K562 (cell line): ENCODE measurements around the gene RHD. TPM values are rescaled to one million over a fixed set of nuclear protein-coding genes. Genes with fewer than 3 reads are reported as not detected.
"Not testable (repeated sequence)": the region's sequence is repeated elsewhere in the genome, so short reads cannot be mapped to it uniquely, and the experiment has no call there.

Experiments
- ATAC-seq: fragments of 200-7000 bp; cut with Tn5 transposase; 3 replicates; pipeline ENCODE4 v1.9.1; 2020; ENCODE audit warnings: moderate library complexity
- BruUV-seq: library from RNA; stranded (reverse); fragments of 400-500 nt; replicated peaks from 2 replicates; lab custom pipeline; 2021; lab: Mats Ljungman, UMichigan
- CTCF ChIA-PET: fragments of 300-600 bp; formaldehyde crosslinking; extraction: SDS; loops from one replicate; lab custom pipeline; 2021; ENCODE audit warnings: low intra/inter-chr PET ratio; lab: Yijun Ruan, JAX
- POLR2A ChIA-PET: fragments of 300-600, 350-650 bp; sonication (Branson Sonifier 250); formaldehyde crosslinking; extraction: SDS; loops from one replicate; lab custom pipeline; 2021; ENCODE audit warnings: antibody characterized with exemption, inconsistent platforms; lab: Yijun Ruan, JAX
- DNase-seq, 4 experiments: peaks; one replicate each; pipeline versions ENCODE4 v3.0.0 to v3.0.0-alpha.2; 2011 to 2018; ENCODE audit warnings: low spot score in 3 of 4, mixed read lengths in 3 of 4; ENCODE audit errors: extremely low read depth in 1 of 4
- FAIRE-seq: peaks from 2 replicates; lab custom pipeline; 2011; peaks lifted over from hg19 to GRCh38; lab: Jason Lieb, UNC
- H2AFZ ChIP-seq: 2 replicates; pipeline ENCODE4 v1.6.0; 2011; ENCODE audit warnings: low read depth, low read length, control low read depth, inconsistent platforms
- H3K27ac ChIP-seq: fragments of 200-600 bp; 3 replicates; pipeline ENCODE4 v1.8.0; 2011; ENCODE audit warnings: low read depth, mild to moderate bottlenecking, control low read depth, inconsistent platforms, low read length, moderate library complexity, mixed read lengths; ENCODE audit errors: extremely low read depth
- H3K27me3 ChIP-seq, 2 experiments: fragments of 300-600 bp in 1 of 2; 2 replicates in 1 of 2; 3 replicates in 1 of 2; pipeline versions ENCODE4 v1.6.0 to v1.8.0; 2011; ENCODE audit warnings: inconsistent platforms in 2 of 2, low read length in 2 of 2, mild to moderate bottlenecking in 1 of 2, mixed read lengths in 1 of 2, moderate library complexity in 1 of 2; ENCODE audit not compliant: control insufficient read depth in 2 of 2, insufficient read depth in 2 of 2
- H3K36me3 ChIP-seq: fragments of 300-600 bp; 3 replicates; pipeline ENCODE4 v1.8.0; 2011; ENCODE audit warnings: mild to moderate bottlenecking, low read length, inconsistent platforms; ENCODE audit not compliant: control insufficient read depth, insufficient read depth
- H3K4me1 ChIP-seq, 2 experiments: fragments of 200-600 bp in 1 of 2; replicated peaks in 1 of 2; 2 replicates in 1 of 2; 3 replicates in 1 of 2; pipeline versions ENCODE4 v1.5.1 to v1.8.0; 2011; ENCODE audit warnings: inconsistent platforms in 2 of 2, low read length in 2 of 2, mild to moderate bottlenecking in 1 of 2, mixed read lengths in 1 of 2, moderate library complexity in 1 of 2; ENCODE audit not compliant: control insufficient read depth in 2 of 2, insufficient read depth in 2 of 2
- H3K4me2 ChIP-seq: 2 replicates; pipeline ENCODE4 v1.6.1; 2011; ENCODE audit warnings: low read length, control low read depth, inconsistent platforms, mixed read lengths; ENCODE audit not compliant: insufficient read depth
- H3K4me3 ChIP-seq: fragments of 200-600 bp; sonication (generic), shearing (Covaris generic); 2 replicates; pipeline ENCODE4 v1.5.1; 2016; ENCODE audit warnings: control low read depth, inconsistent platforms
- H3K79me2 ChIP-seq: fragments of 200-600 bp; 3 replicates; pipeline ENCODE4 v1.8.0; 2011; ENCODE audit warnings: low read length, inconsistent platforms; ENCODE audit not compliant: control insufficient read depth, insufficient read depth
- H3K9ac ChIP-seq, 2 experiments: 2 replicates each; pipeline versions ENCODE4 v1.6.0 to v1.6.1; 2011; ENCODE audit warnings: low read depth in 2 of 2, low read length in 2 of 2, control low read depth in 1 of 2, inconsistent platforms in 1 of 2, mild to moderate bottlenecking in 1 of 2, mixed read lengths in 1 of 2; ENCODE audit not compliant: insufficient read depth in 1 of 2
- H3K9me1 ChIP-seq: one replicate; pipeline ENCODE4 v1.6.0; 2011; ENCODE audit warnings: inconsistent platforms, mild to moderate bottlenecking, low read length, moderate library complexity; ENCODE audit not compliant: control insufficient read depth, insufficient read depth
- H3K9me3 ChIP-seq: replicated peaks from 2 replicates; pipeline ENCODE4 v1.5.1; 2011; ENCODE audit warnings: low read depth, low read length, inconsistent platforms; ENCODE audit not compliant: control insufficient read depth, insufficient read depth
- H4K20me1 ChIP-seq: replicated peaks from 2 replicates; pipeline ENCODE4 v1.6.1; 2011; ENCODE audit warnings: low read length, inconsistent platforms, mixed read lengths; ENCODE audit not compliant: control insufficient read depth, insufficient read depth
- ARID1B ChIP-seq: fragments of 450-650 bp; IDR thresholded peaks from 2 replicates; pipeline ENCODE4 v1.6.1; 2016; ENCODE audit warnings: antibody characterized with exemption, mild to moderate bottlenecking, inconsistent platforms
- CBFA2T2 ChIP-seq: fragments of 450-650 bp; conservative IDR thresholded peaks from 2 replicates; pipeline ENCODE4 v1.6.1; 2017; ENCODE audit warnings: mild to moderate bottlenecking
- CBFA2T3 ChIP-seq: fragments of 450-650 bp; IDR thresholded peaks from 2 replicates; pipeline ENCODE4 v1.6.1; 2017
- DPF2 ChIP-seq: fragments of 450-650 bp; IDR thresholded peaks from 2 replicates; pipeline ENCODE4 v1.6.1; 2016
- EGR1 ChIP-seq: fragments of 450-650 bp; conservative IDR thresholded peaks from 2 replicates; pipeline ENCODE4 v1.6.1; 2017; ENCODE audit warnings: mild to moderate bottlenecking
- MEIS2 ChIP-seq: fragments of 450-650 bp; IDR thresholded peaks from 2 replicates; pipeline ENCODE4 v1.6.1; 2014; ENCODE audit warnings: mild to moderate bottlenecking; ENCODE audit not compliant: partially characterized antibody
- MTA2 ChIP-seq: fragments of 450-650 bp; IDR thresholded peaks from 2 replicates; pipeline ENCODE4 v1.6.1; 2016; ENCODE audit warnings: low read depth
- SMARCA4 ChIP-seq: fragments of 450-650 bp; IDR thresholded peaks from 2 replicates; pipeline ENCODE4 v1.6.1; 2016
- STAT5A ChIP-seq: IDR thresholded peaks from 2 replicates; pipeline ENCODE4 v1.6.1; 2012; ENCODE audit warnings: low read length, inconsistent platforms, borderline replicate concordance
- TAL1 ChIP-seq: fragments of 450-650 bp; IDR thresholded peaks from 2 replicates; pipeline ENCODE4 v1.6.1; 2016; ENCODE audit warnings: mild to moderate bottlenecking
- TCF3 ChIP-seq: sonication (generic); formaldehyde crosslinking; IDR thresholded peaks from 2 replicates; pipeline ENCODE4 v1.4.0; 2020; ENCODE audit warnings: mild to moderate bottlenecking, missing genetic modification reagents
- TEAD4 ChIP-seq, 2 experiments: sonication (generic) in 1 of 2; formaldehyde crosslinking in 1 of 2; IDR thresholded peaks; 2 replicates each; pipeline versions ENCODE4 v1.6.1 to v1.8.0; 2012 to 2022; ENCODE audit warnings: borderline replicate concordance in 1 of 2, inconsistent platforms in 1 of 2, low read length in 1 of 2, mild to moderate bottlenecking in 1 of 2, missing genetic modification reagents in 1 of 2
- WGBS: fragments of 100-300 bp; shearing (Covaris generic); methylation state at CpG from one replicate; pipeline ENCODE4 v1.1.6; 2016; ENCODE audit warnings: low coverage, mixed read lengths; ENCODE audit not compliant: insufficient coverage; ENCODE audit errors: missing lambda C conversion rate; 5-methylcytosine and 5-hydroxymethylcytosine counted together
- in situ Hi-C: fragments of 300-500 bp; cut with MboI; formaldehyde crosslinking; loops from 4 replicates; pipeline ENCODE4 v1.15.0; 2018; ENCODE audit warnings: inconsistent platforms, mixed read lengths
- intact Hi-C: fragments of 100-400 bp; cut with micrococcal nuclease; formaldehyde crosslinking; loops from 2 replicates; pipeline ENCODE4 v1.14.2; 2022
- polyA plus RNA-seq, 8 experiments: library from polyadenylated mRNA; depleted of rRNA in 4 of 8; stranded (reverse) in 5 of 8; unstranded in 3 of 8; fragments of >200 nt; fragmentation: Nextera tagmentation in 2 of 8; fragmentation: Illumina TruSeq in 1 of 8; extraction: Ambion mirVana in 2 of 8; extraction: Trizol in 1 of 8; gene quantifications; 2 replicates each; pipeline versions ENCODE4 v1.2.1 to v1.2.3, GENCODE V29; 2011 to 2014; ENCODE audit warnings: inconsistent platforms in 1 of 8, missing spikeins in 1 of 8
- total RNA-seq, 7 experiments: library from RNA; depleted of rRNA in 6 of 7; stranded (reverse); fragments of >200 nt in 6 of 7; fragmentation: Illumina TruSeq in 2 of 7; extraction: Trizol in 2 of 7; gene quantifications; 2 replicates each; pipeline versions ENCODE4 v1.2.1 to v1.2.3, GENCODE V29; 2011 to 2021; ENCODE audit warnings: low replicate concordance in 1 of 7
- TF ChIP-seq, protein P1 (sequence below): fragments of 450-650 bp; IDR thresholded peaks from 2 replicates; pipeline ENCODE4 v1.6.1; 2016

RHD gene
- total and polyA plus RNA-seq, 9 of the 15 experiments (the other 6 are each of a cell fraction or from before 2014, with no cell fraction given): 8.8 to 32.4 (median 15.0) TPM

GRCh38 chr1:25302330-25302729 lies 30.0 kb downstream of the RHD start:
- H3K4me2 ChIP-seq; H3K27ac ChIP-seq; H3K79me2 ChIP-seq; H2AFZ ChIP-seq; H4K20me1 ChIP-seq; H3K36me3 ChIP-seq; H3K27me3 ChIP-seq; CTCF ChIA-PET; H3K9me3 ChIP-seq; BruUV-seq; H3K4me3 ChIP-seq; H3K4me1 ChIP-seq; H3K9me1 ChIP-seq; in situ Hi-C loops; POLR2A ChIA-PET; intact Hi-C loops; H3K9ac ChIP-seq; TF ChIP-seq TEAD4 (CRISPR knock-in tag; IDR thresholded peaks at IDR 0.05; ENCODE audit: borderline replicate concordance): not testable (repeated sequence)
- FAIRE-seq: peak; percentile 82
- DNase-seq: peak; percentile 14 to 81 (median 40)
- peak; percentile 95 for ATAC-seq
- WGBS: 10% methylated on average over 3 of the region's 3 CpGs
- TF ChIP-seq TAL1: peak; percentile 62; the same call in 1 of the 2 replicates
- TF ChIP-seq DPF2: peak; percentile 74
- peak; percentile 70 for TF ChIP-seq CBFA2T3
- peak; percentile 39; the same call in 1 of the 2 replicates for TF ChIP-seq CBFA2T2
- peak; percentile 41 for TF ChIP-seq MEIS2
- peak; percentile 19; the same call in 1 of the 2 replicates for TF ChIP-seq MTA2
- peak; percentile 55; the same call in 1 of the 2 replicates for TF ChIP-seq SMARCA4
- TF ChIP-seq STAT5A: peak; percentile 16; the same call in 1 of the 2 replicates
- peak; percentile 82 for TF ChIP-seq TCF3 (CRISPR knock-in tag)
- TF ChIP-seq EGR1: 0 out of 2 replicates have a peak, but pooled peaks have one; percentile 42
- TF ChIP-seq, protein P1, sequence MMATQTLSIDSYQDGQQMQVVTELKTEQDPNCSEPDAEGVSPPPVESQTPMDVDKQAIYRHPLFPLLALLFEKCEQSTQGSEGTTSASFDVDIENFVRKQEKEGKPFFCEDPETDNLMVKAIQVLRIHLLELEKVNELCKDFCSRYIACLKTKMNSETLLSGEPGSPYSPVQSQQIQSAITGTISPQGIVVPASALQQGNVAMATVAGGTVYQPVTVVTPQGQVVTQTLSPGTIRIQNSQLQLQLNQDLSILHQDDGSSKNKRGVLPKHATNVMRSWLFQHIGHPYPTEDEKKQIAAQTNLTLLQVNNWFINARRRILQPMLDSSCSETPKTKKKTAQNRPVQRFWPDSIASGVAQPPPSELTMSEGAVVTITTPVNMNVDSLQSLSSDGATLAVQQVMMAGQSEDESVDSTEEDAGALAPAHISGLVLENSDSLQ: peak; percentile 31
- peak; percentile 62 for TF ChIP-seq TEAD4 (IDR thresholded peaks at IDR 0.05; ENCODE audit: low read length)
- TF ChIP-seq ARID1B: peak; percentile 77

DNA sequence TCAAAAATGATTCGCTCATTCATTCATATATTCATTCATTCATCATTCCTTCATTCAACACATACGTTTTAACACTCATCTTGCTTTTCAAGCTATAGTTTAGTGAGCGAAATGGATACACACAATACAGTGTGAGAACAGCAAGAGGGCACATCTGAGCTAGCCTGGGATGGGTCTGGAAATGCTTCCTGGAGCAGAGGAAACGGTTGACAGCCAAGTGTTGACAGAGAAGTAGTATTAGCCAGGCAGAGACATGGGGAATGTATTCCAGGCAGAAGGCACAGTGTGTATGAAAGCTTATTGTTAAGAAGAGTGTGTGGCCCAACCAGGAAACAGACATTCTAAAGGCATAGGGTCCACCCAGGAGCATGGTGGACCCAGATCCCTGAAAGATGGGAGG lies 32.6 kb downstream of the RHD start:
- H2AFZ ChIP-seq, H3K4me3 ChIP-seq, FAIRE-seq, H4K20me1 ChIP-seq, intact Hi-C loops, DNase-seq, H3K9me1 ChIP-seq, H3K9me3 ChIP-seq, H3K9ac ChIP-seq, H3K27ac ChIP-seq, in situ Hi-C loops, H3K27me3 ChIP-seq, BruUV-seq, H3K4me2 ChIP-seq, ATAC-seq, H3K4me1 ChIP-seq, CTCF ChIA-PET, H3K79me2 ChIP-seq: not testable (repeated sequence)
- 50% methylated on average over 2 of the region's 4 CpGs for WGBS
- POLR2A ChIA-PET: interaction anchor here (0.6 to 0.7 kb wide), 2 partner anchors 482 to 832 kb away, joined by 3 read pairs; no protein-coding TSS in a partner anchor
- H3K36me3 ChIP-seq: peaks cover 12% of the 10 kb centered on the region; the same call in 1 of the 3 replicates
